NCI-H1417 (cell line): ENCODE measurements around the gene BST2.

Experiments
- DNase-seq, 3 experiments: peaks; one replicate each; lab custom pipeline; 2025; lab: John Stamatoyannopoulos, UW

The BST2 gene

GRCh38 chr19:17419621-17420474 lies 14.4 kb upstream of the BST2 start, which contains the start of gene MVB12A:
Gene MVB12A, plus strand, starts transcription at chr19:17420047. Its CDS starts 89 bp downstream, at chr19:17420136.
- DNase-seq = peak; percentile 95 to 99 (median 96)

DNA sequence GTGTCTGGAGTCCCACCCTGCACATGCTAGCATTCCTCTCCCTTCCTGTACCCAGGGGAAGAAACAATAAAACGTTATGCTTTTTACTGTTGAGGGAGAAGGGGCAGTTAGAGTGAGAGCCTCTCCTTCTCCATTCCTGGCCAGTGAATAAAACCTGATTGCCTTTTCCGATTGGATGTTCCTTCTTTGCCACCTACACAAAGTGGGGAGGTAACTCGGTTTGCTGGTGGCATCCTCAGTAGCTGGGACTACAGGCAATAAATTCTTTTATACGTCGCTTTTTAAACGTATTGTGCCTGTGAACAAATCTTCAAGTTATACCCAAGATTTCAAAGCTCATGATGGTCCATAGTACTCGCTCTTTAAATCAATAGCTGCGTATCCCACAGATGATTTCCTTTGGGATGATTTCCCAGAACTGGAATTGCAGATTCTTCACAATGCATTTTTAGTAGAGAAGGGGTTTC lies 13.8 kb upstream of the BST2 start:
- no peak for DNase-seq

DNA sequence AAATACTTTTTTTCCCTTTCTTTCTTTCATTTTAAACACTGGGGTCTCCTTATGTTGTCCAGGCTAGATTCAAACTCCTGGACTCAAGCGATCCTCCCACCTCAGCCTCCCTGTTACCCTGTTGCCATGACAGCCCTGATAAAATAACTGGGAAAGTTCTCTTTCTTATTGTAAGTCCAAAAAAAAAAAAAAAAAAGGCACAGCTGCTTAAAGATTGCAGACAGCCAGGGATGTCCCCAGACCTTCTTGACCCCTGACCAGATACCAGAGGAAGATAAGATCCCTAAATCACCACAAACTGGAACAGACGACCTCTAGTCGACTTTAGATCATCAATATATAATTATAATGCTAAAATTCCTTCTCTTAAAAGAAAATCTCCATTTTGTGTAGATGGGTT lies 13.3 kb upstream of the BST2 start:
- no peak for DNase-seq

DNA sequence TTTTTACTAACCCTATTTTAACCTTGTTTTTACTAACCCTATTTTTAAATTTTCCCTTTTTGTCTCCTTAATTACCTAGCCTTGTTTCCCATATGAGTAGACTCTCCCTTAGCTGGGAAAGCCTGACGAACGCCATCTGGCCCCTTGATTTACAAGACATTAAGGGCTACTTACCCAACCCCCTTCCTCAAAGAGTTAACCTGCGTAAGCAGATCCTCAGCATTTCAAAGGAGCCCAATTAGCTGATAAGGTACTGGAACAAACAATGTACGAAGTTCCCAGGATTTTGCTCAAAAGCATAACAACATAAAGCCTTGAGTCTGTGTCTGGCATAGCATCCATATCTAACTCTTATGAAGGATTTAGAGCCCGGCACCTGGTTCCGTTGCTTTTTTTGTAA lies 9.7 kb upstream of the BST2 start:
- peak in 1 of 3 experiments; percentile 6 for DNase-seq

DNA sequence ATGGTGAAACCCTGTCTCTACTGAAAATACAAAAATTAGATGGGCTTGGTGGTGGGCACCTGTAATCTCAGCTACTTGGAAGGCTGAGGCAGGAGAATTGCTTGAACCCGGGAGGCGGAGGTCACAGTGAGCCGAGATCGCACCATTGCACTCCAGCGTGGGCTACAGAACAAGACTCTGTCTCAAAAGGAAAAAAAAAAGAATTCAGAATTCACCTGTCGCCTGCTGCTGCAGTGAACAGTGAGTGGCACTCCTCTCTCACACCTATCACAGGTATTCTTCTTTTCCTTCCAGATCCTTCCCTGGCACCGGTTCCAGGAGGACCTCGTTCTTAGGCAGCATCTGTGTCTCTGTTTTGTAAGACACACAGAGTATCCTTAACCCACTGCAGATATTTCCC lies 8.7 kb upstream of the BST2 start:
- DNase-seq = no peak

- DNase-seq = peak in 2 of 3 experiments; percentile 16 to 27
These were observed 6.4 kb upstream of the BST2 start for GRCh38 chr19:17411801-17412200.

- DNase-seq = no peak
These were observed 4.6 kb upstream of the BST2 start for GRCh38 chr19:17409990-17410389.

- no peak for DNase-seq
These were observed 1.4 kb upstream of the BST2 start for GRCh38 chr19:17406887-17407196.

DNA sequence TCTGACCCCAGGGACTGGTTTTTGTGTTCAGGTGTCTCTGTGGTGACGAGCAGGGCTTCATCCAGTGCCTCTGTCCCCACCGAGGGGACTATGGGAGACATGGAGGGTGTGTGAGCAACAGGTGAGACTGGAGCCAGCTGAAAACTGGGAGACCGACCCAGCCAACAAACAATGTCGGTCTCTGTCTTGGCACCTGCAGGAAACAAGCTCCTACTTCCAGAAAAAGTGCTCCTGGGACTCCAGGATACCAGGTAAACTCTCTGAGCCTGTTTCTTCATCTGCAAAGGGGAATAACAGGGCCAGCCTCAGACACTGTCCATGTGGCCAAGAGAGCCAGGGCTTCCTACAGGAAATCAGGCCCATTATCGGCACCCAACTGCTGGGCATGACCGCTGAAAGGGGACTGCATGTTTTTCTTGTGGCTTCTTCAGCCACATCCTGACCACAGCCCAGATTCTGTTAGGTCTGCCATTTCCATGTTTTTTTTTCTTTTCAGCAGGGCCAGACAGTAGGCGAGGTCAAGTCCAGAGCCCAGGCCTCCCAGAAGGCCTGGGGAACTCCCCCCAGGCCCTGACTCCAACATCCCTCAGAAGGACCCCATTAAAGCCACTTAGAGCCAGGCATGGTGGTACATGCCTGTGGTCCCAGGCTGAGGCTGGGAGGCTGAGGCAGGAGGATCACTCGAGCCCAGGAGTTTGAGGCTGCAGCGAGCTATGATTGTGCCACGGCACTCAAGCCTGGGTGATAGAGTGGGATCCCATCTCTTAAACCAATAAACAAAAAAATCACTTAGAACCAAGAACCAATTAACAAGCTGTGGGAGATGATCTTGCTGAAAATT lies 836 bp upstream of the BST2 start:
- DNase-seq = no peak

- DNase-seq = no peak
These were observed 695 bp downstream of the BST2 start for GRCh38 chr19:17404621-17405249.

DNA sequence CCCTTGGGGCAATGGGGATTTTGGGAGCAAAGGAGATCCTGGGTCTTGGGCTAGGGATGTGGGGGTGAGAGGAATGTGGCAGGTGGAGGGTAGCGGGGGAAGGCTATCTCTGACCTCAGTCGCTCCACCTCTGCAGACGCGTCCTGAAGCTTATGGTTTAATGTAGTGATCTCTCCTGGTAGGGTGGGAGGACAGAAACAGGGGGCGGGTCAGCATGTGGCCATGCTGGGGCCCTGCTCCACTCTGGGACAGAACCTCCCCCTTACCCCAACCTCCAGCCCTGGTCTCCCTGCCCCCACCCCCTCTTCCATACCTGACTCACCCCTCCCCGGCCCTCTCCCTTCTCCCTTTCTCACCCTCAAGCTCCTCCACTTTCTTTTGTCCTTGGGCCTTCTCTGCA lies 1.4 kb downstream of the BST2 start:
- no peak for DNase-seq

DNA sequence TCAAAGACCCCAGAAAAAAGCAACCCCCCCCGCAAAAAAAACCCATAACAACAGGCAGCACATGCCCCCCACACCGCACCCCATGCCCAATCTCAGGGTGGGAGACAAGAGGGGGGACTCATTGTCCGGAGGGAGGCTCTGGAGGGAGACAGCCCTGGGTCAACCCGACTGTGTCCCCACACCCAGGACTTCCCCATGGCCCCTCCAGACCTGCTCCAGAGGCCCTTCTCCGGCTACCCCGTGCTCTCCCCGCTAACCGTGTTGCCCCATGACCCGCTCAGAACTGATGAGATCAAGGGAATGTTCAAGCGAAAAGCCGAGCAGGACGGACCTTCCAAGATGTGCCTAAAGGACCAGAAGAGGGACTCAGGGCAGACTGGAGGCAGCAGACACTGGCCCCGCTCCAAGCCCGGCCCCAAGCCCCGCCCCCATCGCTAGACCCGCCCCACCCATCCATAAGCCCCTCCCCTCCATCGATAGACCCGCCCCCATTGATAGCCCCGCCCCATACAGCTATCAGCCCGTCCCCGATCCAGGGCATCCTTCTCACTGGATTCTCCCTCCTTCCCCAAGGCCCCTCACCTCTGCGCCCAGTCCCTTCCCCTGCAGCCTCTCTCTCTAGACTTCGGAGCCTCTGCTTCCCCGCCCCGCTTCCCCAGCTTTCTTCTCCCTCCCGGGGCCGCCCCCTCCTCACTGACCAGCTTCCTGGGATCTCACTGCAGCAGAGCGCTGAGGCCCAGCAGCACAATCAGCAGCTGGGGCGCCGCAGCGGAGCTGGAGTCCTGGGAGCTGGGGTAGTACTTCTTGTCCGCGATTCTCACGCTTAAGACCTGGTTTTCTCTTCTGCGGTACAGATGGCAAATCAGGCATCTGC lies 2.2 kb downstream of the BST2 start:
- peak in 2 of 3 experiments; percentile 28 to 54 for DNase-seq

- DNase-seq = no peak
These were observed 3.8 kb downstream of the BST2 start for GRCh38 chr19:17401628-17402027.

DNA sequence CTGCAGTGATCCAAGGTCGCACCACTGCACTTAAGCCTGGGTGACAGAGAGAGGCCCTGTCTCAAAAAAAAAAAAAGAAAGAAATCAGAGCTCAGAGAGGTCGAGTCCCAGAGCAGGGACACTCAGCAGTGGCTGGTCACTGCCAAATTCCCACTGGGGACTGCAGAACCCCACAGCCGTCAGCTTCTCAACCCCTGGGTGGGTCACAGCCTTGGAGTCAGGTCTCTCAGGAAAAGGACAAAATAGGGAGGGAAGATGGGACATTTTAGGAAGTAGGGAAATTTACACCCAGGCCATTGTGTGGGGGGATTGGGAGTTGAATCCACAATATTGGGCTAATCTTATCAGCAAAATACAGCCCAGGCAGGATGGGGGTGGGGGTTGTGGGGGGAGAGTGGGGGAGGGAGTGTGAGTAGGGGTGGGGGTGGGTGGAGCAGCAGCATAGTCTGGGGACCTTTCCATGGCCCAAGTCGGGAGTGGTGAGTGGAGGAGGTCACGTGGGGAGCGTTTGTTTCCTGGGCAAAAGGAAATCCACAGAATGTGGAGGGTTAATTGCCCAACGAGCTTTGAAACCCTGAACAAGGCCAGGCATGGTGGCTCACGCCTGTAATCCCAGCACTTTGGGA lies 6.4 kb downstream of the BST2 start:
- DNase-seq = no peak

DNA sequence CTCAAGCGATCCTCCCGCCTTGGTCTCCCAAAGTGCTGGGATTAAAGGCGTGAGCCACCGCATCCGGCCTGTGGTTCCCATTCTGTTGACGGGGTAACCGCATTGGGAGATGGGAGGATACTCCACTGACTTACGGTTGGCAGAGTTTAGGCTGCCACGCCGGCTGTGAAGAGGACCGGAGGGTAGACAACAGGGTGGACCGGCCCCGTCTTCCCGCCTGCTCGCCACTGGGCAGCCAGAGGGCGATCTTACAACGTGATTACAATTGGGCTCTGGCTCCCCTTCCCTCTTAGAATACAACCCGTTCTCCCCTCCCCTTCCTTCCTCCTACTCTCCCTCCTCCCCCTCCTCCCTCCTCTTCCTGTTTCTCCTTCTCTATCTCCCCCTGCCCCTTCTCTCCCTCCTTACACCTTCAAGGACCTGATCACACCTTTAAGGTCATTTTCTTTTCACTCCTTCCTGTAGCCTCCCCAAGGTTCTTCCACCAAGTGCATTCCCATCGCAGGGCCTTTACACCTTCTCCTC lies 10.5 kb downstream of the BST2 start:
- DNase-seq = peak in 1 of 3 experiments; percentile 13

- DNase-seq = no peak
These were observed 11.5 kb downstream of the BST2 start, which contains the start of gene CCDC194 for GRCh38 chr19:17393914-17394313. Gene CCDC194, minus strand, starts transcription at chr19:17394196. Its CDS starts 38 bp downstream, at chr19:17394158.

DNA sequence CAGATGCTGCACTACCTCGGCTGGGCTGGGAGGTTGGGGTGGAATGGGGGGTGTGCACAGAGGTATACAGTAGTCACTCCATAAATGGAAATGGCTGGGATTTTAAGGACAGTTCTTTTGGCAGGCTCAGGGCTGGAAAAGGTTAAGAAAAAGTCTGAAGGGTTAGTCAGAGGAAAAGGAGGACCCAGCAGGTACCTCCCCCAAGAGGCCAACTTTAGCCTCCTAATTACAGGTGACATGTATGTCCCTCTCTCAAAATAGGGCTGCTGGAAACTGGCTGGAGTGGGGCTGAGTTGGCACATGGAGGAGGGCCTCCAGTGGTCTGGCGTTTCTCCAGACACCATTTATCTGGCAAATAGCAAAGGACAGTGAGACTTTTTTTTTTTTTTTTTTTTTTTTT lies 12.4 kb downstream of the BST2 start:
- DNase-seq = peak in 1 of 3 experiments; percentile 3

- no peak for DNase-seq
These were observed 13.9 kb downstream of the BST2 start for GRCh38 chr19:17391371-17392151.

- peak; percentile 82 to 88 (median 83) for DNase-seq
These were observed 14.6 kb downstream of the BST2 start for GRCh38 chr19:17390665-17391370.
